ENCODE measurements around the gene MTA1. TPM values are rescaled to one million over a fixed set of nuclear protein-coding genes. Genes with fewer than 3 reads are reported as not detected.

MTA1 gene
- total RNA-seq, 1 donor: 52.7 TPM

DNA sequence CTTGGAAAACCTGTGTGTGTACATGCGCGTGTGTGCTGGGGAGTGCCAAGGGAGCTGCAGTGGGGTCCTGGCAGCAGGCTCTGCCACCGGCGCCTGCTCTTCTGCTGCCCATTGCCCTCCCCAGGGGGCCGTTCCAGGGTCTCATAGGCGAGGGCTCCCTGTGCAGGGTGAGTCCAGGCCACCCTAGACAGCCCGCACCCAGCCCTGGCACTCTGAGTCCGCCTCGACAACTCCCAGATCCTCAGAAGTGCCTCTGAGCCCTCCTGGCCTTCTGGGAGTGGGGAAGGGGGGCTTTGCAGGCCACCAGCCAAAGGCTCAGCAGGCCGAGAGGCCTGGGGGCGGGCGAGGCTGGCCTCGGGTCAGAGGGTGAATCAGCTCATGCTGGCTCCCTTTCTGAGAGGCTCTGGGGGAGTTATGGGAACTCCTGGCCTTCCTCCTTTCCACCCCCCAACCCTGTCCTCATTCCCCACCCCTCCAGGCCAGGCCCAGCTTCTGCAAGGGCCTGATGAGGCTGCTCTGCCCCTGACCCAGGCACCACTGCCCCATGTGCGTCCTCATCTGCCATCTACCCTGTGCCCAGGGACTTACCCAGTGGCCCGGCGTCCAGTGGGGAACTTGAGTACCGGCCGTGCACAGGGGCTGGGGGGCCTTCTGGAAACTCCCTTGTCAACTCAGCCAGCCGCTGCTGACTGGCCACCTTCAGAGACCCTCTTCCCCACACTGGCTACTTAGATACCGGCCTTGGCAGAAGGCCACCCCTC is 69.3 kb downstream of the MTA1 start:
- no peak for DNase-seq (ENCODE audit: low read depth)
- TF ChIP-seq, protein P1, sequence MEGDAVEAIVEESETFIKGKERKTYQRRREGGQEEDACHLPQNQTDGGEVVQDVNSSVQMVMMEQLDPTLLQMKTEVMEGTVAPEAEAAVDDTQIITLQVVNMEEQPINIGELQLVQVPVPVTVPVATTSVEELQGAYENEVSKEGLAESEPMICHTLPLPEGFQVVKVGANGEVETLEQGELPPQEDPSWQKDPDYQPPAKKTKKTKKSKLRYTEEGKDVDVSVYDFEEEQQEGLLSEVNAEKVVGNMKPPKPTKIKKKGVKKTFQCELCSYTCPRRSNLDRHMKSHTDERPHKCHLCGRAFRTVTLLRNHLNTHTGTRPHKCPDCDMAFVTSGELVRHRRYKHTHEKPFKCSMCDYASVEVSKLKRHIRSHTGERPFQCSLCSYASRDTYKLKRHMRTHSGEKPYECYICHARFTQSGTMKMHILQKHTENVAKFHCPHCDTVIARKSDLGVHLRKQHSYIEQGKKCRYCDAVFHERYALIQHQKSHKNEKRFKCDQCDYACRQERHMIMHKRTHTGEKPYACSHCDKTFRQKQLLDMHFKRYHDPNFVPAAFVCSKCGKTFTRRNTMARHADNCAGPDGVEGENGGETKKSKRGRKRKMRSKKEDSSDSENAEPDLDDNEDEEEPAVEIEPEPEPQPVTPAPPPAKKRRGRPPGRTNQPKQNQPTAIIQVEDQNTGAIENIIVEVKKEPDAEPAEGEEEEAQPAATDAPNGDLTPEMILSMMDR (IDR thresholded peaks at IDR 0.05; ENCODE audit: insufficient read depth, low read depth, low read length): no peak
- H3K4me3 ChIP-seq (ENCODE audit: low read depth, low read length): no peak overlapping the region

DNA sequence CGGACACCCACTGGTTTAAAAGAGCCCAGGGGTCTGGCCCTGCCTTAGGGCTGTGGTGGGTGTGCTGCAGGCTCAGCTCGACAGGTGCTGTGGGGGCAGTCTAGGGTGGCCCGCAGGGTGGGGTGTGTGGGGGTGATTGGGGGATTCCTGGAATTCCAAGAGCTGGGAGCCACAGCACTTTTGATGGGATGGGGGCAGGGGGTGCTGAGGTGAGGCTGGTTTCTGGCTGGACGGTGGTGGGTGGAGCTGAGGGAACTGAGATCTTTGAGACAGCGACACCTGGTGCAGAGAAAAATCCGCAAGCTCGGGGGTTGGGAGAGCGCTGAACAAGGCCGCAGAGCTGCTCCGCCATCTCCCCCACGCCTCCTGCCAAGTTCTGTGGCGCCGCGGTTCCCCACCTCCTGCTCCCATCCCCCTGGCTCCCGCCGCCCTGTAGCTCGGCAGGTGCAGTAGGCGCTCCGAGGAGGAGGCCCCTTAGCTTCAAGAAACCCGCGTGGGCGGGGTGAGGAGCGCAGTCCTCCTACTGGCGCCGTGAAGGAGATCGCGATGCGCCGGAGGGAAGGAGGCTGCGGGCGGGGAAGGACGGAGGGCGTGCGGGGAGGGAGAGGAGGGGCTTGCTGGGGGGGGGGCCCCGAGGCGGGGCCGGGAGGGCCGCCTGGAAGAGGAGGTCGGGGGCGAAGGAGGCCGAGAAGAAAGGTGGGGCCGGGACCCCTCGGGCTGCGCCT is 70.1 kb downstream of the MTA1 start:
- DNase-seq (ENCODE audit: low read depth): peak; percentile 83
- TF ChIP-seq, protein P1 (IDR thresholded peaks at IDR 0.05; ENCODE audit: insufficient read depth, low read depth, low read length): peak; percentile 64
- H3K4me3 ChIP-seq (ENCODE audit: low read depth, low read length): peak overlapping the region; percentile 68

DNA sequence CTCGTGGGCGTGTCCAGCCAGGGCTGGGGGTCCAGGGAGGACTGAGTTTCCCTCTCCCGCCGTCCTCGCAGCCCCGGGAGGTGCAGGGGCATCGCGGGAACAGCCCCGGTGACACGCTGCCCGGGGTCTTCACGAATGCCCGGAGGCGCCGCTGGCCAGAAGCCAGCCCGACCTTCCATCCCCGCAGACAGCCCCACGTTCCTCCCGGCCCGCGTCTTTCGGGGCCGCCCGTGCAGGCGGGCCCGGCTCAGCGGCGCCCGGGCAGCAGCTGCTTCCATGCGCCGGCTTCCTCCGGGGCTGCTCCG is 70.6 kb downstream of the MTA1 start:
- H3K4me3 ChIP-seq (ENCODE audit: low read depth, low read length): peak overlapping the region; percentile 68
- no peak for DNase-seq (ENCODE audit: low read depth)
- TF ChIP-seq, protein P1 (IDR thresholded peaks at IDR 0.05; ENCODE audit: insufficient read depth, low read depth, low read length): no peak

DNA sequence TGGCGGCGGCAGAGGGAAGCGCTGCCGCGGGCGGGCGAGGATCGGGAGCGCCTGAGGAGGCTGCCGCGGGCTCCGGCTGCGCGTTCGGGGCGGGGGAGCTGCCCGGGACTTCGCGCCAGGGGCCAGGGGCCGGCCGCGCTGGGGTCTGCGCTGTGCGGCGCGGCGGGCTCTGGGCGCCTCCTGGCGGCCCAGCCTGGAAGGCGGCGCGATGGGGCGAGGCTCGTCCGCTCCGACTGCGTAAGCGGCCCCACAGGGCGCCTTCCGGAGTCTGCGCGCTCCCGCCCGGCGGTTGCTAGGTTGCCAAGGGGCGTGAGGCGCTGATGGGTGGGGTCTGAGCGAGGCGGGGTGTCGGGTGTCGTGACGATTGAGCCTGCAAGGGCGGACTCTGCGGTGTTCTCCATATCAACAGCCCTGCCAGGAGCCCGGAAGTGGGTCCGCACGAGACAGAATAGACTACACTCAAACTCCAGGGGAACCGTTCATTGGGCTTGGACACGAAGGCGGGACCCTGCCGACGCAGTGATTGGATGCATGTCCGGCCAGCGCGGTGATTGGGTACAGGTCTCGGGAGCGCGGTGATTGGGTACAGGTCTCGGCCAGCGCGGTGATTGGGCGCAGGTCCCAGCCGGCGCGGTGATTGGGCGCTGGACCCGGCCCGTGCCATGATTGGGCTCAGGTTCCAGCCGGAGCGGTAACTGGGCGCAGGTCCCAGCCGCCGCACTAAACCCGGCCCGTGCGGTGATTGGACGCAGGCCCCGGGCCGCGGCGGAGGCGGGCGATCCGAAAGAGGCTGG is 71.1 kb downstream of the MTA1 start, which contains the start of gene TEDC1:
Gene TEDC1 (plus strand): TSS at position 675 of the 794 bp plus-strand sequence. CDS start 130 bp downstream, outside the sequence.
- H3K4me3 ChIP-seq (ENCODE audit: low read depth, low read length): peak within 1 kb of the TSS; percentile 68
- TF ChIP-seq, protein P1 (IDR thresholded peaks at IDR 0.05; ENCODE audit: insufficient read depth, low read depth, low read length): peak; percentile 65
- DNase-seq (ENCODE audit: low read depth): peak; percentile 100

DNA sequence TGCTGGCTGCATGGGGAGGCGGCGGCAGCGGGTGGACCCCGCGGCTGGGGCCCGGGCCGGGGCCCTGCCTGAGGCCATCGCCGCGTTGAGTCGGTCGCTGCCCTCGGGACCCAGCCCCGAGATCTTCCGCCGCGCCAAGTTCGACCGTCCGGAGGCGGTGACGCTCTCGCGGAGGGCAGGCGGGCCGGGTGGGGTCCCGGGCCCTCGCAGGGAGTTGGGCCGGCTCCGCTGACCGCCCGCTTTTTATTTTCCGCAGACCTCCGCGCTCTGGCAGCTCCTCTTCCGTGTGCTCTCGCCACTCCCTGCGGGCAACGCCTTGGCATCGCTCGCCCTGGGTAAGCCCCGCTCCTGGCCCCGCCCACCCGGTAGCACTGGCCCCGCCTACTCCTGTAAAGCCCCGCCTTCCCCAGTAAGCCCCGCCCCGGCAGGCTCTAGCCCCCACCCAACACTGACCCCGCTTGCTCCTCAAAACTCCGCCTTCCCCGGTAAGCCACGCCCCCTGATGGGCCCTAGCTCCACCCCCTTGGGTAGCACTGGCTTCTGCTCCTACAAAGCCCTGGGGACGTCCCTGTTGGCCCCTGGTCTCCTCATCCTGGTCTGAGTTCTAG is 71.8 kb downstream of the MTA1 start:
- peak overlapping the region; percentile 68 for H3K4me3 ChIP-seq (ENCODE audit: low read depth, low read length)
- DNase-seq (ENCODE audit: low read depth): peak; percentile 44
- TF ChIP-seq, protein P1 (IDR thresholded peaks at IDR 0.05; ENCODE audit: insufficient read depth, low read depth, low read length): no peak
